Activated T-cell treated with anti-CD3 and anti-CD28 coated beads for 4 hours (primary cell): ENCODE measurements around the gene HNRNPF.
"Not testable (repeated sequence)": the region's sequence is repeated elsewhere in the genome, so short reads cannot be mapped to it uniquely, and the experiment has no call there.

ENCODE experiments used
- DNase-seq: peaks from one replicate; pipeline ENCODE4 v3.0.0-alpha.2; 2020

Gene HNRNPF

DNA sequence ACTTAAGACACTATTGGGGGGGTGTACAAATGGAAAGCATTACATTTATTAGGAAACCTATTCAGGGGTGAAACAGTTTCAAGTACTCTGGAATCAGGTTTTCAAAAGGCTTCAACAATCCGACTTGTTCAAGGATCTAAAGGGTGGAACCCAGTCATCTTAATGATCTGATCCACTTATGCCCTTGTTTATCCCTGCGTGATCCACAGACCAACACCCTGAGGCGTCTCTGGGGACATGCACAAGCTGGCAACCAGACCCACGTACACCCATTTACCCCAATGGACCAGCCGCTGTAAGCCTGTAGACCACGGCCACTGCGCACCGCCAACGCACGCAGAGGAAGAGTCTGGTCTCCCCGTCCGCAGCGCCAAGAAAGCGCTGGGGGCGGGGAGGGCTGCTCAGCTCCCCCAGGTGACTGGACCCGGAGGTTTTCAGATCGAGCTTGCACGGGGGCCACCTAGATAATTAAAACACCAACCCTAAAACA, 13.4 kb downstream of the HNRNPF start:
- DNase-seq, result no peak

DNA sequence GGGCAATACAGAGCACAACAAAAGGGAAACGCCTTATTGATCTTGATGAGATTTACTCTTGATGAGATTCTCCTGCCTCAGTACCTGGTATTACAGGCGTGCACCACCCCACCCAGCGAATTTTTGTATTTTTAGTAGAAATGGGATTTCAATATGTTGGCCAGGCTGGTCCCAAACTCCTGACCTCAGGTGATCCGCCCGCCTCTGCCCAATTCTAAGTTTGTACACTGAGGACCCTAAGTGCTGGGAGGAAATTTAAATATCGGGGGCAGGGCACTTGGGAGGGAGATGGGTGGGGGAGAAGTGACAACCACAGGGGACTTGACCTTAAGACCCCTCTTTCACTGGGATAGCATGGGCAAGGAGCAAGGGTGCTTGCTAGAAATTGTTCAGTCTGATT, 14.1 kb downstream of the HNRNPF start:
- DNase-seq, result no peak

DNA sequence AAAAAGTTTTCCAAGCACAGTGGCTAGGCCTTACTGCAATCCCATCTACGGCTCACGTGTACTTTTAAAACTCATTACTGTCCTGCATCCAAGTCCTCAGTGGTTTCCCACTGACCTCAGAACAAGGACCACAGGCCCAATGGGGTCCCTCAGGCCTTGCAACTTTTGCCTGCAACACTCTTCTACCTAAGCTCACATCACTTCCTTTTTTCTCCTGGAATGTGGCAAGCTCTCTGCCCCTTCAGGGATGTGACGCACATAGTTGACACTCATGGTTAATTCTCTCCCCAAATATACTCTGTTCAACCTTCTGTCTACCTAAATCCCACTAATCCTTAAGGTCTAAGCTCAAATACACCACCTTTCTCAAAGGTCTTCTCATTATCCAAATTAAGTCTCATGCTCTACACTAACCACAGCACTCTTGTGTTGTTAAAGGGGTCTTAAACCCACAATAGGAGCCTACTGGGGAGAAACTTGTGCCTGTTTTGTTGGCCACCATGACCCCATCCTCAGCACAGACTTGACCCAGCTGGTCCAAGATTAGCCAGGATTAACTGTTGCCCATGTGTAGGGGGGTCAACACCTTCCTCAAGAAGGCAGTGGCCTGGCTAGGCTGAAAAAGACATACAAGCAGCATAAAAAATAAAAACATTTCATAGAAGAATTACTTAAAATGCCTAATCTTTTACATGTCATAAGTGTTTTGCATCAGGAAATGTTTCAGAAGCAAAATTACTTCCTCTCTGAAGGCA, 15.2 kb downstream of the HNRNPF start:
- DNase-seq, result no peak

DNA sequence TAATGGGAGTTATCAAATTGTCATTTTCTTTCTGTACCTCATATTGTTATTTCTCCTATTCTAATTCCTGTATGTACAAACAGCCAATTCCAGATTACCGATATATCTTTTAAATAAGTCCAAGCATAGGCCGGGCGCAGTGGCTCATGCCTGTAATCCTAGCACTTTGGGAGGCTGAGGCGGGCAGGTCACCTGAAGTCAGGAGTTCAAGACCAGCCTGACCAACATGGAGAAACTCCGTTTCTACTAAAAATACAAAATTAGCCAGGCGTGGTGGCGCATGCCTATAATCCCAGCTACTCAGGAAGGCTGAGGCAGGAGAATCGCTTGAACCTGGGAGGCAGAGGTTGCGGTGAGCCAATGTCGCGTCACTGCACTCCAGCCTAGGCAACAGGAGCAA, 15.8 kb downstream of the HNRNPF start:
- not testable (repeated sequence) for DNase-seq

DNA sequence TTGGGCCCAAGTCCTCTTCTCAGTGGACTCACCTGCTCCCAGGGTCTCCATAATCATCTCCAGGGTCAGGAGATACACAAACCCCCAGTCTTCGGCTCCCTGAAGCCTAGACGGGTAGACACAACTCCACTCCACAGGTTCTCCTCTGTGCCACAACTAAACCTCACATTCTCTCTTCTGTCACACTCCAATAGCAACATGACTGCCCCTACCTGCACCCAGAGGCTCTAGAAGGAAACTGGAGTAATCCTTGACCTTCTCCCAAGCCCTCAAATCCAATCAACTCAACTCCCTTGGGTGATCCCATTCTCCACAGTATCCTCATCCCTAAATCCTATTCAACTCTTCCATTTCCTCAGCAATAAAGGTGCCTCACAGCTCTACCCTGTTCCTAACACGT, 16.2 kb downstream of the HNRNPF start:
- no peak for DNase-seq

DNA sequence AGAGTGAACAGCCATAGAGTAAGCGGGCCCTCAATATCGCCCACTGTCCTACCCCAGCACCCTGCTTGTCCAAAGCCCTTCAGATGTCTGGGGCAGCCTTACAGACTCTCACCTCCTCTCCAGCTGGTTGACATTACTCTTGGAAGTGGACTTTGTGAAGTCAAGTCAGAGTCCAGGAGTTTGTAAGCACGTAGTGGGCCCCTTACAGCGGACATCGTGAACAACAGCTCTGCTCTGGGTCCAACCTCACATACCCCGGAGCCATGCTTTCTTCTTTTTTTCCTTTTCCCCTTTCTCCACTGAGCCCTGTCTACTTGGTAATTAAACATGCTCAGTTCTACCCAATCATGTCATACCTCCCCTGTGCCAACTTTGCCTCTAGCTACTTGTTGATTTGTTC, 17.5 kb downstream of the HNRNPF start:
- DNase-seq, result no peak

DNA sequence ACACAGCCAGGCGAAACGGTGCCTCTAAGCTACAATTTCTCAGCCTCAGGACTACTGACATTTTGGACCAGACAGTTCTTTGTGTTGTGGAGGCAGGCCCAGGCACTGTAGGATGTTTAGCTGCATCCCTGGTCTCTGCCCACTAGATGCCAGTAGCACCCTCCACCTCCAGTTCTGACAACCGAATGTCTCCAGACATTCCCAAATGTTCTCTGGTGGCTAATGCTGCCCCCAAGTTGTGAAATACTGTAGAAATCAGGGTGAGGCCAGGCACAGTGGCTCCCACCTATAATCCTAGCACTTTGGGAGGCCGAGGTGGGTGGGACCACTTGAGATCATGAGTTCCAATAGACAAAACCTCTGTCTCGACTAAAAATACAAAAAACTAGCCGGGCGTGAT, 18.2 kb downstream of the HNRNPF start:
- DNase-seq, result no peak

DNA sequence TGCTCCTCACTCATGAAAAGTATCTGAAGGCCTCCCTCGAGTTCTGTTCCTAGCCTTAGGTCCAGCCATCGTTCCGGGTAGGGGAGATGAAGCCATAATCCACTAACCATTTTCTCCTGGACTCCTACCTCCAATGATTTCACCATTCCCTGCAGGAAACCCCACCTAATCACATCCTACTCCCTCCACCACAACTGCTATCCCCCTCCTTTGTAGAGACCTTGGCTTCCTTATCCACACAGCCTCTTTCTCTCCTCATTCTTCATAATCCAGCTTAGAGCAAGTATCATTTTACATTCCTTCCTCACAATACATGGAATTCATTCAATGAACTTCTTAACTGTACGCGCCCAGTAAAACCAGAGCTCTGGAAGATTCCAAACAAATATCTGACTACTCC, 18.7 kb downstream of the HNRNPF start:
- DNase-seq, result no peak

DNA sequence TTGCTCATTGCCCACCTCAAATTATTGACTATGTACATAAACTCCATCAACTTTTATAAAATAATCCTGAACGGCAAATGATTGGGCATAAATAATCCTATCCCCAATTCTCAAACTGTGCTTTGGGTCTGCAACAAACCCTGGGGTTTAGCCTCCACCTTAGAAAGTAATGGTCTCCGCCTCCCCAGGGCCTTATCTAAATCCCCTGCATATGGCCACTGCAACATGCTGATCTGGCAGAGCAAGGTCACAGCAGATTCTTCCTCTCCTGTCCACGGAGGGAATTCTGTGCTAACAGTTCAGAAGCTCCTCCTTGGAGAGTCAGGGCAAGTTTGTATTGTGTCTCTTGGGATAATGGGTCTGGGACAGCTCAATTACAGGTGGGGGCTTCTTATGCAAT, 19.1 kb downstream of the HNRNPF start:
- no peak for DNase-seq

DNA sequence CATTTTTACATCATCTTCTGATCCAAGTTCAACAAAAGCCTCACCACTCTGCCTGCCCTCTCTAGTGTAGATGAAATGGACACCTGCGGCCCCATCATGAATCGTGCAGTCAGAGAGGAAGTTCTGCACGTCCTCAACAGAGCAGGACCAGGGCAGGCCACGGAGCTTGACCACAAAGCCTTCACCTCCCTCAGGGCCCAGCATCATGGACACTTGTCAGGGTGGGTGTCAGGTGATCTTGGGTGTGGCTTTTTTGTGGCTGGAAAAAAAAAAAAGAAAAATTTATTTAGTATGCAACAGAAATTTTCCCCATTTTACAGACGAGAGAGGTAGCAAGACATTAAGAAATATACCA, 21.3 kb downstream of the HNRNPF start:
- no peak for DNase-seq

DNA sequence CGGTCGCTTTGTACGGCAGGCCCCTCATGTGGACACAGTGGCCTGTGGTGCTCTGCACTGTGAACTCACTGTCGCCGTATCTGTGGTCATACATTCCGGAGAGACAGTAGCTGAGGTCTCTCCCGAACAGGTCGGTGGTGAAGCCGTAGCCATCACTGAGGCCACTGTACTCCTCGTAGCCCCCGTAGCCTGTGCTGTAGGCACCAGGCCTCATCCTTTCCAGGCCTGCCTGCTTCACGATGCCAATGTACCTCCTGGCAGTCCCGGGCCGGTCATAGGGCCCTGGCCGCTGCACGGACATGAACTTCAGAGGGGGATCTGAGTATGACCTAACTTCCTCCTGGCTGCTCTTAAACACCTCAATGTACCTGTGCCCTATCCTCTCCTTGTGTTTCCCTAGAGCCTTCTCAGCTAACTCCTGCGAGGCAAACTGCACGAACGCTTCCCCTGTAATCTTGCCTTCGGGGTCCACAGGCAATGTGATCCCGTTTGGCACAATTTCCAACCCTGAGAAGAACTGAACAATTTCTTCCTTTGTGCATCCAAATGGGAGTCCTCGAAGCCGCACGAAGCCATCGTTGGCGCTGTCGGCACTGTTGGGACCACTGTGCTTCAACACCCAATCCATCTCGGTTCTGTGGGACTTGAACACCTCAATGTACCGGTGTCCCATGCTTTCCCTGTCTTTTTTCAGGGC, 21.9 kb downstream of the HNRNPF start:
- DNase-seq, result no peak

- no peak for DNase-seq
Measured at GRCh38 chr10:43386549-43386948, 22.4 kb downstream of the HNRNPF start.

DNA sequence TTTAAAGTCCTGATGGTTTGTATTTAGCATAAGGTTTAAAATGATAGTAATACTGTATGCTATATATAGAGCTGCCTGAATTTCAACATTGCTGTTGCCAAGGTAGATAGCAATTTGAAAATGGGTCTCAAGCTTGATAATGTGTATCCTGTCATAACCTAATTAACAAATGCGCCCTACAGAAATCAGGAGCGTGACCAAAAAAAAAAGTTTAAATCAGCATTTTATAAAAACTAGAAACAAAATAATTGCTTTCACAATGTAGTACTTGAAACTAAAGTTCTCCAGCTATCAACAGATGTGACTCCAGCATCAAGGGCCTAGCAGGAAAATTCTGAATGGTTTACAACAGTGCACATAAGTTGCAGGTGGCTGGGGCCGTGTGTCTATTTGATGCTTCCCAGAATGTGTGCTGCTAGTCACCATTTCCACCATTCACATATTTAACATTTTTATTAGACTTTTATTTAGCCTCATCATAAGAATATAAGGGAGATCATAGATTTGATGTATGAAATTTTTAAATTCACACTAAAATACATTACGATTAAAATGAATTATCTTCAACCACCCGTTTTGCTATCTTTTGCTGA, 23.5 kb downstream of the HNRNPF start:
- no peak for DNase-seq

DNA sequence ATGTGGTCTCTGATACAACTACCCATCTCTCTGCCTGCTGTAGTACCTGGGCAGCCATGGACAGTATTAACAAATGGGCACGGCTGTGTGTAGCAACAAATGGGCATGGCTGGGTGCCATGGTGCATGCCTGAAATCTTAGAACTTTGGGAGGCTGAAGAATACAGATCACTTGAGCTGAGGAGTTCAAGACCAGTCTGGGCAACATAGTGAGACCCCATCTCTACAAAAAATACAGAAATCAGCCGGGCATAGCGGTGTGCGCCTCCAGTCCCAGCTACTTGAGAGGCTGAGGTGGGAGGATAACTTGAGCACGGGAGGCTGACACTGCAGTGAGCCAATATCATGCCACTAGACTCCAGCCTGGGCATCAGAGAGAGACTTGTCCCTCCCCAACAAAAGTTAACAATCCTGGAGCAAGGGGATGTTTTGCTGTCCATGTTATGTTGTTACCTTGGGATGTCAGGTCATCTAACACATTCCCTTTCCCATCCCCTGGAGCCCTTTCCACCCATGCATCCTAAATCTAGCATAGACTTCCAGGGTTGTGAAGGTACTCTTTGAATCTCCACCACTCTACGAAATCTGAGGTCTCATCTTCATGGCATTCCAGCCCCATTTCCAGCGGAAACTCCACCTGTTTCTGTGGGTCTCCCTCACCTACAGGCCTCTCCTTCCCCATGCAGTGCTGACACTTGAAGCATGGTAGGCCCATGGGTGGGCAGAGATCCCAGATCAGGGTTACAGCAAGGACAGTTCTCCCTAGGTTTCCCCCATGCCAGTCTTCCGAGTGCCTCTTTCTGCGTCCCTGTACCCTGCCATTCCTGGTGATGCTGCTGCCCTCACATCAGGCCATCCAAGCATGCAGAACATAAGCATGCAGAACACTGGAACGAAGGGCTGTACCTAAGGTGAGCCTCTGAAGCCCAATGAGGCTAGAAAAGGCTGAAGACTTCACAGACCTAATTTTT, 24.4 kb downstream of the HNRNPF start:
- no peak for DNase-seq

DNA sequence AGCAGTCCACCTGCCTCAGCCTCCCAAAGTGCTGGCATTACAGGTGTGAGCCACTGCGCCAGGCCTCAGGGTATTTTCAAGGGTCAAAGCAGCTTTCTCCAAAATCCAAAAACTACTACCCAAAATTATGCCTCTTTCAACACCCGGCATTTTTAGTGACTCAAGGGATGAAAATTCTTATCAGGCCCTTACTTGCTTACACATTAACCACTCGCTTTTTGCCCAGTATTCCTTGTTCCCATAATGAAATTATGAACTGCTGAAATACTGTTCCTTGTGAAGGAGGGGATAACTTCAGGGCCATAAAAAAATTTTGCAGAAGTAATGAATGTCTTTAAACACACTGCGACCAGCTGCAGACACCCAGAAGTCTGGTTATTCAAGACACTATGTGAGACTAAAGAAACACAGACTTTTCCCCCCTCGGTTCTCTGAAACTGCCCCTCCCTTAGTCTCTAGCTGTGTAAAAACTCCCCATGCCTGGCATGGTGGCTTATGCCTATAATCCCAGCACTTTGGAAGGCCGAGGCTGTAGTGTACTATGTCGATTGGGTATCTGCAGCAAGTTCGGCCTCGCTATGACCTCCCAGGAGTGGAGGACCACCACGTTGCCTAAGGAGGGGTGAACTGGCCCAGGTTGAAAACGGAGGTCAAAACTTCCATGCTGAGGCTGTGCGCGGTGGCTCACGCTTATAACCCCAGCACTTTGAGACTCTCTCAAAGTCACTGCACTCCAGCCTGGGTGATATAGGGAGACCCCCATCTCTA, 25.6 kb downstream of the HNRNPF start:
- DNase-seq, result no peak

GRCh38 chr10:43380610-43381222, 28.3 kb downstream of the HNRNPF start:
- DNase-seq, result no peak

DNA sequence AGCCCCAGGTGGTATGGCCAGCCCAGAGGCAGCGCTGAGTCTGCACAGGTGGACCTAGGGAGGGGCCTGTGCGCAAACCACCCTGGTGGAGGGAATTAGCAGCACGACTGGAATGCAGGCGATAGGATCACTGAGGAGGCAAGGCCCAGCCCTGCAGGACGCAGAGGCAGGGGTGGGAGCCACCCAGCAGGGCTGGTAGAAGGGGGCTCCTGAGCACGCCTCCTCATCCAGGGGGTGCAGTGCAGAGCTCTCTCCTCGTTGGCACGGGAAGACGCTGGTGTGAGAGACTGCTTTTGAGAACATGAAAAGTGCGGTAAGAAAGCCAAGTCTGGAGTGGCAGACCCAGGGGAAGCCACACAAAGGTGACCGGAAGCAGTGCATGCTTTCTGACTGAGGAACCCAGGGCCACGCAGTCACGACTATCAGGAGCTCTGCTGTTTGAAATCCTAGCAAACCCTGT, 31.5 kb downstream of the HNRNPF start:
- no peak for DNase-seq

DNA sequence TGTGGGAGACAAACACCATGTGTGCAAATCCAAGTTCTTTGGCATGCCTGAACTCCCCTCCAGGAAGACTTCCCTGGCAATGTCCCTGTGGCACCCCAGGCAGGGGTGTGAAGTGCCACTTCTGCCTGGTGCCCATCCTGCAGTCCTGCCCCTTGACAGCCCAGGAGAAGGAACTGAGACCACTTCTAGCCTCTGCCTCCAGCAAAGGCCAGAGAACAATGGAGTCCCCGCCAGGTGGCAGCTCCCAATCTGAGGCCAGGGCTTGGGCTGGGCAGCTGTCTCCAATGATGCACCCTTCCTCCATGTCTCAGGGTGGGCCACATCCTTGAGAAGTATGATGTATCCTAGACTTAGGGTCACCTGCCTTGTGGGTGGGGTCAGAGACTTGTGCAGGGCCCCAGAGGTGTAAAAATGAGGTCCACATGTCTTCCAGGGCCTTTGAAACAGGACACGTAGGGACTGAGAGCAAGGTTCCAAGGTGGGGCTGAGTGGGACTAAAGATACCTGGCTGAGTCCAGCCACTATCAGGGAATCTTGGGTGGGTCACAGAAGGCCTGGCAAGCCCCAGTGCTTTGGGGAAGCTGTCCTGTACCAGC, 32.1 kb downstream of the HNRNPF start:
- no peak for DNase-seq

DNA sequence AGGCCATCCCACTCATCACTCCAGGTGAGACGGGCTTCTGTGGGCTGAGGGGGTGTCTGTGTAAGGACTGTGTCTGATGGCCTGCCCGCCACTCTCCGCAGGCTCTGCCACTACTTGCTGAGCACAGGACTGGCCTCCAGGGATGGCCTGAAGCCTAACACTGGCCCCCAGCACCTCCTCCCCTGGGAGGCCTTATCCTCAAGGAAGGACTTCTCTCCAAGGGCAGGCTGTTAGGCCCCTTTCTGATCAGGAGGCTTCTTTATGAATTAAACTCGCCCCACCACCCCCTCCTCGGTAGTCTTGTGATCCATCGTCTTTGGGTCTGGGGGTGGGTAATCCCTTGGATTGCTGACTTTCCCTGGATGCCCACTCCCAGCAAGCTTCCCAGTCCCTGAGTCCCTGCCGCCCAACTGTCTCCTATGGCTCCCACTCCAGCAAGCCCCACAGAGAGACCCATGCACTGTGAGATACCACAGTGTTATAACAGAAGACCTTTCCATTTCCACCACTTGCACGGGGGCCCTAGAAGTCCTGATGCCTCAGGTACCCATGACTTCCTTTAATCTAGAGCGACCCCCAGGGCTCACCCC, 32.8 kb downstream of the HNRNPF start:
- DNase-seq, result no peak

GRCh38 chr10:43375401-43376020, 33.5 kb downstream of the HNRNPF start:
- no peak for DNase-seq
